ENCODE results near the gene CAPZB.

CAPZB gene

GRCh38 chr1:19448491-19449439 is 36.6 kb downstream of the CAPZB start:
- no peak for DNase-seq (ENCODE audit: low spot score)

GRCh38 chr1:19447550-19447949 is 37.8 kb downstream of the CAPZB start:
- DNase-seq (ENCODE audit: low spot score), result no peak

- no peak for DNase-seq (ENCODE audit: low spot score)
These were observed 39.7 kb downstream of the CAPZB start for GRCh38 chr1:19445417-19446342.

- no peak for DNase-seq (ENCODE audit: low spot score)
These were observed 40.9 kb downstream of the CAPZB start for GRCh38 chr1:19444296-19445021.

GRCh38 chr1:19443326-19443725 is 42.0 kb downstream of the CAPZB start:
- DNase-seq (ENCODE audit: low spot score), result no peak

GRCh38 chr1:19442154-19443096 is 42.9 kb downstream of the CAPZB start:
- DNase-seq (ENCODE audit: low spot score), result no peak

GRCh38 chr1:19441048-19441780 is 44.1 kb downstream of the CAPZB start:
- DNase-seq (ENCODE audit: low spot score), result no peak

- no peak for DNase-seq (ENCODE audit: low spot score)
These were observed 45.7 kb downstream of the CAPZB start for GRCh38 chr1:19439464-19440171.

GRCh38 chr1:19438516-19439195 is 46.7 kb downstream of the CAPZB start:
- no peak for DNase-seq (ENCODE audit: low spot score)

- no peak for DNase-seq (ENCODE audit: low spot score)
These were observed 47.4 kb downstream of the CAPZB start for GRCh38 chr1:19437891-19438294.

- no peak for DNase-seq (ENCODE audit: low spot score)
These were observed 48.4 kb downstream of the CAPZB start for GRCh38 chr1:19436716-19437476.

- DNase-seq (ENCODE audit: low spot score), result no peak
These were observed 49.4 kb downstream of the CAPZB start for GRCh38 chr1:19435851-19436455.

- DNase-seq (ENCODE audit: low spot score), result no peak
These were observed 50.2 kb downstream of the CAPZB start for GRCh38 chr1:19435181-19435580.

GRCh38 chr1:19433719-19433998 is 51.7 kb downstream of the CAPZB start:
- no peak for DNase-seq (ENCODE audit: low spot score)

GRCh38 chr1:19432943-19433718 is 52.2 kb downstream of the CAPZB start:
- no peak for DNase-seq (ENCODE audit: low spot score)

- DNase-seq (ENCODE audit: low spot score), result peak; percentile 89
These were observed 54.9 kb downstream of the CAPZB start for GRCh38 chr1:19430121-19431068.
